Sigmoid colon (tissue), 7 donors: ENCODE results near the gene LMO7. TPM values are rescaled to one million over a fixed set of nuclear protein-coding genes. Genes with fewer than 3 reads are reported as not detected.
A peak's percentile ranks its signal among the peaks of the same experiment; 100 is the strongest.

Experiments
- DNase-seq: peaks from one replicate; pipeline ENCODE4 v3.0.0-alpha.2; 2019
- H3K27ac ChIP-seq, 4 donors: fragments of 200-600 bp; sonication (generic); one replicate each; pipeline ENCODE4 v1.5.1; 2016 to 2019; ENCODE audit warnings: mild to moderate bottlenecking in 1 of 4
- H3K27me3 ChIP-seq, 3 donors: fragments of 200-600 bp; sonication (generic); one replicate each; pipeline ENCODE4 v1.5.1; 2019; ENCODE audit warnings: mild to moderate bottlenecking in 1 of 3
- H3K36me3 ChIP-seq, 4 donors: fragments of 200-600 bp; sonication (generic); one replicate each; pipeline ENCODE4 v1.5.1; 2016 to 2019
- H3K4me1 ChIP-seq, 4 donors: fragments of 200-600 bp; sonication (generic); one replicate each; pipeline ENCODE4 v1.5.1; 2017 to 2019
- H3K4me3 ChIP-seq, 4 donors: fragments of 200-600 bp; sonication (generic); one replicate each; pipeline ENCODE4 v1.5.1; 2017 to 2019; ENCODE audit warnings: mild to moderate bottlenecking in 2 of 4, moderate library complexity in 1 of 4
- H3K9me3 ChIP-seq, 4 donors: fragments of 200-600 bp in 3 of 4; sonication (generic) in 3 of 4; one replicate each; pipeline versions ENCODE4 v1.5.1 to v1.6.1; 2013 to 2019
- EP300 ChIP-seq, 4 donors: sonication (generic); formaldehyde crosslinking; IDR thresholded peaks; one replicate each; pipeline ENCODE4 v1.6.1; 2017; ENCODE audit warnings: antibody characterized with exemption in 4 of 4
- POLR2A ChIP-seq, 2 donors: fragments of 450-650 bp; IDR thresholded peaks; one replicate each; pipeline ENCODE4 v1.6.1; 2016; ENCODE audit warnings: antibody characterized with exemption in 2 of 2, mild to moderate bottlenecking in 2 of 2, moderate library complexity in 2 of 2
- POLR2AphosphoS5 ChIP-seq, 4 donors: sonication (generic); formaldehyde crosslinking; IDR thresholded peaks; one replicate each; pipeline ENCODE4 v1.6.1; 2017; ENCODE audit warnings: antibody characterized with exemption in 4 of 4
- WGBS, 2 donors: extraction: QIAGEN DNeasy Blood & Tissue Kit; methylation state at CpG; one replicate each; pipeline ENCODE4 v1.1.7; 2013; 5-methylcytosine and 5-hydroxymethylcytosine counted together
- intact Hi-C: fragments of 100-400 bp; cut with DNase I; formaldehyde crosslinking; loops from one replicate; pipeline ENCODE4 v1.15.1; 2023
- polyA plus RNA-seq, 3 donors: library from polyadenylated mRNA; stranded (reverse); fragments of 200-250 nt; gene quantifications; one replicate each; pipeline ENCODE4 v1.2.3, GENCODE V29; 2013
- total RNA-seq, 4 donors: library from RNA; depleted of rRNA; stranded (reverse); fragments of >200 nt; gene quantifications; one replicate each; pipeline ENCODE4 v1.1.0, GENCODE V29; 2016
- TF ChIP-seq, protein P1 (sequence below), 4 experiments: fragments of 450-650 bp in 3 of 4; fragments of 200-600 bp in 1 of 4; IDR thresholded peaks; one replicate each; pipeline ENCODE4 v1.5.1; 2016 to 2019; ENCODE audit warnings: antibody characterized with exemption in 4 of 4, mild to moderate bottlenecking in 3 of 4, moderate library complexity in 2 of 4
- donor health status: healthy with polysubstance abuse.
- donor health status: Bipolar disorder and iron deficiency.
- donor health status: healthy.

Gene LMO7
- total RNA-seq (10 to 100 TPM in 2 of 4 donors, 1 to 10 TPM in 2; 5.0 to 19.4 (median 10.2) TPM), polyA plus RNA-seq (10 to 100 TPM; 39.0 to 66.4 (median 56.6) TPM)

DNA sequence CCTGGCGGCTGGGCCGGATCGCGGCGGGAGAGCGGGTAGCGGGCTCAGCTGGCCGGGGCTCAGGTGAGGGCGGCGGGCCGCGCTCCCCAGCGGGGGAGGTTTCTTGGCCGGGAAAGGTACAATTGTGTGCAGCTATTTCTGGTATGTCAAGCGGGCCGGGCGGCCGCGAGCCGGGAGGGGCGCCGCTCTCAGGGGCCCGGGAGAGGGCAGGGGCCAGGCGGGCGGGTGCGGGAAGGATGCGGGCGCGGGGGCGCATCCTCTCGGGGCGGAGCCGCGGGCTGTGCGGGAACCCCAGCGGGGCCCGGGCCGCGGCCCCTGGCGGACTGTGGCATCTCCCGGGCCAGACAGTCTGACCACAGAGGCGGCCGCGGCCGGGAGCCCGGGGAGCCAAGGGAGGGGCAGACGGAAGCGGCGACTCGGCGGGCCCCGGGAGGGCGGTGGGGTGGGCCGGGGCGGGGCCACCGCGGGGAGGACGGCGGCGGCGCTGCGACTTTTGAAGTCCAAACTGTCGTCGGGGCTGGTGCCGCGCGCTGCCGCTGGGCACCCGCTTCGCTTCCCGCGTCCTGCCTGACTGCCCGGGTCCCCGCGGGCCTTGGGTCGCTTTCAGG, at the start of gene LMO7:
Gene LMO7, plus strand, starts transcription at position 503 of the 608 bp plus-strand sequence. CDS start 328 bp downstream, outside the sequence.
- Histone ChIP-seq H3K4me3 (peak within 1 kb of the TSS; percentile 42 to 69 (median 62)), H3K36me3 (no peaks in the 10 kb centered on the region), H3K4me1 (peaks cover 0 to 22% (median 20%) of the 10 kb centered on the region in 4 donors), H3K27me3 (peaks cover 5 to 19% (median 9%) of the 10 kb centered on the region in 3 donors), H3K27ac (peak within 1 kb of the TSS; percentile 32 to 67 (median 55)), H3K9me3 (no peaks in the 10 kb centered on the region)
- 0 to 1% methylated on average over 76 of the region's 76 CpGs for WGBS, 2 donors
- TF ChIP-seq POLR2AphosphoS5 (IDR thresholded peaks at IDR 0.05) (peak in 1 of 4 donors; percentile 44), EP300 (IDR thresholded peaks at IDR 0.05) (no peak)
- DNase-seq, result peak; percentile 70
- intact Hi-C loops, result no loop called here

DNA sequence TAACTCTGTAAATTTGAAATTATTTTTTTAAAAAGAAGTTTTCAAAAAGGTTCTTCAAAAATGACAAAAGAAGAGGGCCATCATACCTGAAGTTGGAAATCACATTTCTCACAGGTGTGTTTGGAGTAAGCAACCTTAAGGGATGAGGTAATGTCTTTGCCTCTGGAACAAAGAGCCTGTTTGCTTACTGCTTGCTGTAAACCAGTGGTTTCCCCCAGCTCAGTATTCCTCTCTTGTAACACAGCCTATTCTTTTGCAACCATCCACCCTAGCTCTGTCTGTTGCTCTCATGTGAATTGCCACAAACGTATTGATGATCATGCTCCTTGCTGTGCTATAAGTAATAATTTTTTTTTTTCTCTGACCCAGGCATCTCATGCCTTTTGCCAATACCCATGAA, 48.5 kb upstream of the LMO7 start:
- intact Hi-C loops, result no loop called here
- no peak for DNase-seq
- TF ChIP-seq POLR2A (IDR thresholded peaks at IDR 0.05) (no peak), EP300 (IDR thresholded peaks at IDR 0.05) (no peak), POLR2AphosphoS5 (IDR thresholded peaks at IDR 0.05) (no peak)
- TF ChIP-seq, protein P1, sequence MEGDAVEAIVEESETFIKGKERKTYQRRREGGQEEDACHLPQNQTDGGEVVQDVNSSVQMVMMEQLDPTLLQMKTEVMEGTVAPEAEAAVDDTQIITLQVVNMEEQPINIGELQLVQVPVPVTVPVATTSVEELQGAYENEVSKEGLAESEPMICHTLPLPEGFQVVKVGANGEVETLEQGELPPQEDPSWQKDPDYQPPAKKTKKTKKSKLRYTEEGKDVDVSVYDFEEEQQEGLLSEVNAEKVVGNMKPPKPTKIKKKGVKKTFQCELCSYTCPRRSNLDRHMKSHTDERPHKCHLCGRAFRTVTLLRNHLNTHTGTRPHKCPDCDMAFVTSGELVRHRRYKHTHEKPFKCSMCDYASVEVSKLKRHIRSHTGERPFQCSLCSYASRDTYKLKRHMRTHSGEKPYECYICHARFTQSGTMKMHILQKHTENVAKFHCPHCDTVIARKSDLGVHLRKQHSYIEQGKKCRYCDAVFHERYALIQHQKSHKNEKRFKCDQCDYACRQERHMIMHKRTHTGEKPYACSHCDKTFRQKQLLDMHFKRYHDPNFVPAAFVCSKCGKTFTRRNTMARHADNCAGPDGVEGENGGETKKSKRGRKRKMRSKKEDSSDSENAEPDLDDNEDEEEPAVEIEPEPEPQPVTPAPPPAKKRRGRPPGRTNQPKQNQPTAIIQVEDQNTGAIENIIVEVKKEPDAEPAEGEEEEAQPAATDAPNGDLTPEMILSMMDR (IDR thresholded peaks at IDR 0.05), result no peak
- no peak overlapping the region for H3K4me3 ChIP-seq
- H3K27ac ChIP-seq, result no peak overlapping the region
- H3K27me3 ChIP-seq, result no peaks in the 10 kb centered on the region
- H3K9me3 ChIP-seq, result no peaks in the 10 kb centered on the region
- H3K36me3 ChIP-seq, result peaks cover 0 to 18% (median 0%) of the 10 kb centered on the region in 4 donors
- H3K4me1 ChIP-seq, result no peaks in the 10 kb centered on the region
- WGBS, 2 donors, result 65 to 69% methylated on average over 1 of the region's 1 CpG

DNA sequence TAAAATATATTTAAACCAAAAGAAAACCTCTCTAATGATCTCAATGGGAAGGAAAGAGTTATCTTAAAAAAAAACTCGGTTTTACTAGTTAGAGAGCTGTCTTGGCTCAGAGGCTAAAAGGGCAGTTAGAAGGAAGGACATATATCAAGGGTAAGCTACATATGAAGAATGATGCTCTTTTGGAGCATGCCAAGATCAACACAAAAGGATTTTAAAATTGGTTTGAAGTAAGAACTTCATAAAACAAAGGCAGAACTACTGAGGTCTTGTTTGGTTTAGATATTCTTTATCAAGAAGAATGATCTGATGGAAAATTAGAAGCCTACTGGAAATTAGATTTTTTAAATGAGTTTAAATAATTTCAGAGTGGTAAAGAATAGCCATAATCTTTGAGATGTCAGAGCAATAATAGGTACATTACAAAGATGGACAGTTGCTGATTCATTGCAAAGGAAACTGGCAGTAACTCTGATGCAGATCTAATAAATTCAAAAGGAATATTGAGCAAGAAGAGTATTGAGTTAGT, 39.4 kb upstream of the LMO7 start:
- Histone ChIP-seq H3K4me3 (no peak overlapping the region), H3K27ac (no peak overlapping the region), H3K9me3 (no peaks in the 10 kb centered on the region), H3K36me3 (peaks cover 0 to 6% (median 0%) of the 10 kb centered on the region in 4 donors), H3K4me1 (no peaks in the 10 kb centered on the region), H3K27me3 (no peaks in the 10 kb centered on the region)
- TF ChIP-seq POLR2A (IDR thresholded peaks at IDR 0.05), result no peak
- no peak for TF ChIP-seq EP300 (IDR thresholded peaks at IDR 0.05)
- TF ChIP-seq, protein P1 (IDR thresholded peaks at IDR 0.05), result no peak
- no peak for TF ChIP-seq POLR2AphosphoS5 (IDR thresholded peaks at IDR 0.05)
- DNase-seq, result no peak
- whole genome bisulfite sequencing, 2 donors, result 37 to 77% methylated on average over 1 of the region's 1 CpG
- intact Hi-C loops, result no loop called here

DNA sequence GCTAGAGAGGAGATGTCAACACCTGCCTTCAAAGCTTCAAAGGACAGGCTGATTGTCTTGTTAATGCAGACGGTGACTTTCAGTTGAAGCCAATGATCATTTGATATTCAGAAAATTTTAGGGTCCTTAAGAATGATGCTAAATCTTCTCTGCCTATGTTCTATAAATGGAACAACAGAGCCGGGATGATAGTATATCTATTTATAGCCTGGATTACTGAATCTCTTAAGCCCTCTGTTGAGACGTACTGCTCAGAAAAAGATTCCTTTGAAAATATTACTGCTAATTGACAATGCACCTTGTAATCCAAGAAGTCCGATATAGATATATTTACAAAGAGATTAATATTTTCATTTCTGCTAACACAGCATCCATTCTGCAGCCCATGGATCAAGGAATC, 35.8 kb upstream of the LMO7 start:
- no peak overlapping the region for H3K27ac ChIP-seq
- no peak for TF ChIP-seq POLR2AphosphoS5 (IDR thresholded peaks at IDR 0.05)
- TF ChIP-seq, protein P1 (IDR thresholded peaks at IDR 0.05), result no peak
- no peak for TF ChIP-seq POLR2A (IDR thresholded peaks at IDR 0.05)
- TF ChIP-seq EP300 (IDR thresholded peaks at IDR 0.05), result no peak
- H3K4me3 ChIP-seq, result no peak overlapping the region
- H3K27me3 ChIP-seq, result no peaks in the 10 kb centered on the region
- intact Hi-C loops, result no loop called here
- H3K9me3 ChIP-seq, result no peaks in the 10 kb centered on the region
- H3K36me3 ChIP-seq, result peaks cover 0 to 6% (median 0%) of the 10 kb centered on the region in 4 donors
- H3K4me1 ChIP-seq, result no peaks in the 10 kb centered on the region
- no peak for DNase-seq
- 64 to 69% methylated on average over 4 of the region's 4 CpGs for WGBS, 2 donors

DNA sequence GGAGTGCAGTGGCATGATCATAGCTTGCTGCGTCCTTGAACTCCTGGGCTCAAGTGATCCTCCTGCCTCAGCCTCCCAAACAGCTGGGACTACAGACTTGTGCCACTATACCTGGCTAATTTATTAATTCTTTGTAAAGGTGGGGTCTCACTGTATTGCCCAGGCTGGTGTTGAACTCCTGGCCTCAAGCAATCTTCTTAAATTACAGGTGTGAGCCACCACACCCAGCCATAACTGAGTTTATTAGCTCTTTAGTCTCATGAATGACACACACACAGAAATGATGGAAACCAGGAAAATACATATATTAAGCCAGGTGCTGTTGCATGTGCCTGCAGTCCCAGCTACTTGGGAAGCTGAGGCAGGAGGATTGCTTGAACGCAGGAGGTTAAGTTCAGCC, 33.1 kb upstream of the LMO7 start:
- no peak for DNase-seq
- H3K27ac ChIP-seq, result no peak overlapping the region
- H3K4me3 ChIP-seq, result no peak overlapping the region
- intact Hi-C loops, result no loop called here
- H3K27me3 ChIP-seq, result no peaks in the 10 kb centered on the region
- TF ChIP-seq, protein P1 (IDR thresholded peaks at IDR 0.05), result no peak
- no peak for TF ChIP-seq POLR2A (IDR thresholded peaks at IDR 0.05)
- H3K36me3 ChIP-seq, result peaks cover 0 to 20% (median 0%) of the 10 kb centered on the region in 4 donors
- WGBS, 2 donors, result 91 to 96% methylated on average over 2 of the region's 2 CpGs
- H3K4me1 ChIP-seq, result no peaks in the 10 kb centered on the region
- no peaks in the 10 kb centered on the region for H3K9me3 ChIP-seq
